H1 (cell line): ENCODE measurements around the gene TMEM198. TPM values are rescaled to one million over a fixed set of nuclear protein-coding genes. Genes with fewer than 3 reads are reported as not detected.

Source experiments
- EP300 ChIP-seq, 2 experiments: IDR thresholded peaks; 1 replicate in 1 of 2; 2 replicates in 1 of 2; pipeline ENCODE4 v1.6.1; 2011 to 2012; ENCODE audit warnings: low read depth in 2 of 2, low read length in 2 of 2, mild to moderate bottlenecking in 2 of 2, borderline replicate concordance in 1 of 2, inconsistent platforms in 1 of 2, moderate library complexity in 1 of 2
- EZH2 ChIP-seq: fragments of 200-600 bp; sonication (generic); IDR thresholded peaks from 2 replicates; pipeline ENCODE4 v1.7.1; 2012; ENCODE audit warnings: low read depth, mild to moderate bottlenecking, moderate library complexity, low read length, inconsistent platforms; ENCODE audit not compliant: severe bottlenecking
- RNF2 ChIP-seq: fragments of 200-900, 300-1000 bp; sonication (generic); IDR thresholded peaks from 2 replicates; pipeline ENCODE4 v1.7.1; 2016; ENCODE audit warnings: borderline replicate concordance, low read depth, mild to moderate bottlenecking, antibody characterized with exemption, low read length; ENCODE audit not compliant: poor library complexity, severe bottlenecking; ENCODE audit errors: missing control alignments
- SIX5 ChIP-seq: IDR thresholded peaks from 2 replicates; pipeline ENCODE4 v1.6.1; 2011; ENCODE audit warnings: mild to moderate bottlenecking, low read depth, low read length
- TCF12 ChIP-seq: IDR thresholded peaks from 2 replicates; pipeline ENCODE4 v1.6.1; 2011; ENCODE audit warnings: low read depth, mild to moderate bottlenecking, low read length
- polyA plus RNA-seq, 7 experiments: library from polyadenylated mRNA; depleted of rRNA in 3 of 7; stranded (reverse) in 5 of 7; unstranded in 2 of 7; fragments of >200 nt in 5 of 7; fragments of 200-250 nt in 2 of 7; gene quantifications; 1 replicate in 5 of 7; 2 replicates in 1 of 7; 4 replicates in 1 of 7; pipeline versions ENCODE4 v1.2.1 to v1.2.3, GENCODE V29; 2011 to 2013; ENCODE audit warnings: missing spikeins in 2 of 7, mixed read lengths in 2 of 7
- total RNA-seq: library from RNA; stranded (reverse); fragmentation: NEBNext Ultra II Directional; extraction: Animal tissue kit (Norgen Biotek cat#: 25700); gene quantifications from 2 replicates; pipeline ENCODE4 v1.2.1, GENCODE V29; 2021
- TF ChIP-seq, protein P1 (sequence below): fragments of 300-600 bp; sonication (generic); IDR thresholded peaks from 2 replicates; pipeline ENCODE4 v1.7.1; 2012; ENCODE audit warnings: low read length, moderate library complexity, mild to moderate bottlenecking, inconsistent platforms; ENCODE audit not compliant: insufficient replicate concordance
- TF ChIP-seq, protein P2 (sequence below): IDR thresholded peaks from 2 replicates; pipeline ENCODE4 v1.6.1; 2012; ENCODE audit warnings: low read length, inconsistent platforms

The TMEM198 gene
- total and polyA plus RNA-seq, 2 of the 8 experiments (the other 6 are each of a cell fraction or from before 2014, with no cell fraction given) = 10.2 to 10.4 TPM

DNA sequence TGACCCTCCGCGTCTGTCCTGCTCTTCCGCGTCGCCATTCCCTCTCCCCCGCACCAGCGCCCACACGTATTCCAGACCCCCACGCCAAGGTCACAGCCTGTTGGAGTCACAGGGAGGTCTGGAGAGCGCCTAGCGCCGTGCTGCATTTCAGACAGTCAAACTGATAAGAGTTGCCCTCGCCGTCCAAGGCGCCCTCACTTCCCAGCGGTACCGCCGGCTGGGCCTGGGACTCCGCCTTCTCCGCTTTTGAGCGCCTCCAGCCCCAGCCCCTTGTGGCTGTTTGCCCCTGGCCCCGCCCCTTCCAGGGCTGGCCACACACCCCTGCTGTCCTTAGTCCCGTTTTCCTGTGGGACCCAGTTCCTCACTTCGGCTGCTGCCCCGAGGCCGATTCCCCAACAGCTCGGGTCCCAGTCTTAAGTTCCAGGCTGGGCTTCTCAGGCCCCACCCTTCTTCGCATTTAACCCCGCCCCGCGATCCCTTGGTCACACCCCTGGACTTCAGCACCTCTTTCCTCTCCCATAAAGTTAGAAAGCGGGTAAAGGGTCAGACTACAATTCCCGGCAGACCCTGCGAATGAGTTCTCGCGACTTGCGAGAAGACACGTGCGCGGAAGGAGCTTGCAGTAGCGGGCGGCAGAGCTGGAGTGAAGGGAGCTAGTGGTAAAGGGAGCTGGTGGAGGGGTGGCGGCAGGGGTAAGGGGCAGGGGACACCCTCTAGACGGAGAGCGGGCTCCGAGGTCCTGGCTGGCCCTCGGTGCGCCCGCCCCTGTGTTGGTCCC, 45.4 kb upstream of the TMEM198 start, which contains the start of gene GMPPA (continued):
- TF ChIP-seq, protein P1, sequence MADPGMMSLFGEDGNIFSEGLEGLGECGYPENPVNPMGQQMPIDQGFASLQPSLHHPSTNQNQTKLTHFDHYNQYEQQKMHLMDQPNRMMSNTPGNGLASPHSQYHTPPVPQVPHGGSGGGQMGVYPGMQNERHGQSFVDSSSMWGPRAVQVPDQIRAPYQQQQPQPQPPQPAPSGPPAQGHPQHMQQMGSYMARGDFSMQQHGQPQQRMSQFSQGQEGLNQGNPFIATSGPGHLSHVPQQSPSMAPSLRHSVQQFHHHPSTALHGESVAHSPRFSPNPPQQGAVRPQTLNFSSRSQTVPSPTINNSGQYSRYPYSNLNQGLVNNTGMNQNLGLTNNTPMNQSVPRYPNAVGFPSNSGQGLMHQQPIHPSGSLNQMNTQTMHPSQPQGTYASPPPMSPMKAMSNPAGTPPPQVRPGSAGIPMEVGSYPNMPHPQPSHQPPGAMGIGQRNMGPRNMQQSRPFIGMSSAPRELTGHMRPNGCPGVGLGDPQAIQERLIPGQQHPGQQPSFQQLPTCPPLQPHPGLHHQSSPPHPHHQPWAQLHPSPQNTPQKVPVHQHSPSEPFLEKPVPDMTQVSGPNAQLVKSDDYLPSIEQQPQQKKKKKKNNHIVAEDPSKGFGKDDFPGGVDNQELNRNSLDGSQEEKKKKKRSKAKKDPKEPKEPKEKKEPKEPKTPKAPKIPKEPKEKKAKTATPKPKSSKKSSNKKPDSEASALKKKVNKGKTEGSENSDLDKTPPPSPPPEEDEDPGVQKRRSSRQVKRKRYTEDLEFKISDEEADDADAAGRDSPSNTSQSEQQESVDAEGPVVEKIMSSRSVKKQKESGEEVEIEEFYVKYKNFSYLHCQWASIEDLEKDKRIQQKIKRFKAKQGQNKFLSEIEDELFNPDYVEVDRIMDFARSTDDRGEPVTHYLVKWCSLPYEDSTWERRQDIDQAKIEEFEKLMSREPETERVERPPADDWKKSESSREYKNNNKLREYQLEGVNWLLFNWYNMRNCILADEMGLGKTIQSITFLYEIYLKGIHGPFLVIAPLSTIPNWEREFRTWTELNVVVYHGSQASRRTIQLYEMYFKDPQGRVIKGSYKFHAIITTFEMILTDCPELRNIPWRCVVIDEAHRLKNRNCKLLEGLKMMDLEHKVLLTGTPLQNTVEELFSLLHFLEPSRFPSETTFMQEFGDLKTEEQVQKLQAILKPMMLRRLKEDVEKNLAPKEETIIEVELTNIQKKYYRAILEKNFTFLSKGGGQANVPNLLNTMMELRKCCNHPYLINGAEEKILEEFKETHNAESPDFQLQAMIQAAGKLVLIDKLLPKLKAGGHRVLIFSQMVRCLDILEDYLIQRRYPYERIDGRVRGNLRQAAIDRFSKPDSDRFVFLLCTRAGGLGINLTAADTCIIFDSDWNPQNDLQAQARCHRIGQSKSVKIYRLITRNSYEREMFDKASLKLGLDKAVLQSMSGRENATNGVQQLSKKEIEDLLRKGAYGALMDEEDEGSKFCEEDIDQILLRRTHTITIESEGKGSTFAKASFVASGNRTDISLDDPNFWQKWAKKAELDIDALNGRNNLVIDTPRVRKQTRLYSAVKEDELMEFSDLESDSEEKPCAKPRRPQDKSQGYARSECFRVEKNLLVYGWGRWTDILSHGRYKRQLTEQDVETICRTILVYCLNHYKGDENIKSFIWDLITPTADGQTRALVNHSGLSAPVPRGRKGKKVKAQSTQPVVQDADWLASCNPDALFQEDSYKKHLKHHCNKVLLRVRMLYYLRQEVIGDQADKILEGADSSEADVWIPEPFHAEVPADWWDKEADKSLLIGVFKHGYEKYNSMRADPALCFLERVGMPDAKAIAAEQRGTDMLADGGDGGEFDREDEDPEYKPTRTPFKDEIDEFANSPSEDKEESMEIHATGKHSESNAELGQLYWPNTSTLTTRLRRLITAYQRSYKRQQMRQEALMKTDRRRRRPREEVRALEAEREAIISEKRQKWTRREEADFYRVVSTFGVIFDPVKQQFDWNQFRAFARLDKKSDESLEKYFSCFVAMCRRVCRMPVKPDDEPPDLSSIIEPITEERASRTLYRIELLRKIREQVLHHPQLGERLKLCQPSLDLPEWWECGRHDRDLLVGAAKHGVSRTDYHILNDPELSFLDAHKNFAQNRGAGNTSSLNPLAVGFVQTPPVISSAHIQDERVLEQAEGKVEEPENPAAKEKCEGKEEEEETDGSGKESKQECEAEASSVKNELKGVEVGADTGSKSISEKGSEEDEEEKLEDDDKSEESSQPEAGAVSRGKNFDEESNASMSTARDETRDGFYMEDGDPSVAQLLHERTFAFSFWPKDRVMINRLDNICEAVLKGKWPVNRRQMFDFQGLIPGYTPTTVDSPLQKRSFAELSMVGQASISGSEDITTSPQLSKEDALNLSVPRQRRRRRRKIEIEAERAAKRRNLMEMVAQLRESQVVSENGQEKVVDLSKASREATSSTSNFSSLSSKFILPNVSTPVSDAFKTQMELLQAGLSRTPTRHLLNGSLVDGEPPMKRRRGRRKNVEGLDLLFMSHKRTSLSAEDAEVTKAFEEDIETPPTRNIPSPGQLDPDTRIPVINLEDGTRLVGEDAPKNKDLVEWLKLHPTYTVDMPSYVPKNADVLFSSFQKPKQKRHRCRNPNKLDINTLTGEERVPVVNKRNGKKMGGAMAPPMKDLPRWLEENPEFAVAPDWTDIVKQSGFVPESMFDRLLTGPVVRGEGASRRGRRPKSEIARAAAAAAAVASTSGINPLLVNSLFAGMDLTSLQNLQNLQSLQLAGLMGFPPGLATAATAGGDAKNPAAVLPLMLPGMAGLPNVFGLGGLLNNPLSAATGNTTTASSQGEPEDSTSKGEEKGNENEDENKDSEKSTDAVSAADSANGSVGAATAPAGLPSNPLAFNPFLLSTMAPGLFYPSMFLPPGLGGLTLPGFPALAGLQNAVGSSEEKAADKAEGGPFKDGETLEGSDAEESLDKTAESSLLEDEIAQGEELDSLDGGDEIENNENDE = no peak
- TF ChIP-seq, protein P2, sequence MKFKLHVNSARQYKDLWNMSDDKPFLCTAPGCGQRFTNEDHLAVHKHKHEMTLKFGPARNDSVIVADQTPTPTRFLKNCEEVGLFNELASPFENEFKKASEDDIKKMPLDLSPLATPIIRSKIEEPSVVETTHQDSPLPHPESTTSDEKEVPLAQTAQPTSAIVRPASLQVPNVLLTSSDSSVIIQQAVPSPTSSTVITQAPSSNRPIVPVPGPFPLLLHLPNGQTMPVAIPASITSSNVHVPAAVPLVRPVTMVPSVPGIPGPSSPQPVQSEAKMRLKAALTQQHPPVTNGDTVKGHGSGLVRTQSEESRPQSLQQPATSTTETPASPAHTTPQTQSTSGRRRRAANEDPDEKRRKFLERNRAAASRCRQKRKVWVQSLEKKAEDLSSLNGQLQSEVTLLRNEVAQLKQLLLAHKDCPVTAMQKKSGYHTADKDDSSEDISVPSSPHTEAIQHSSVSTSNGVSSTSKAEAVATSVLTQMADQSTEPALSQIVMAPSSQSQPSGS = no peak
- TF ChIP-seq EZH2 (no peak), SIX5 (peak; percentile 77), TCF12 (no peak), EP300 (IDR thresholded peaks at IDR 0.05; ENCODE audit: borderline replicate concordance in 1 of 2, low read depth in 2 of 2, low read length in 2 of 2) (no peak), RNF2 (no peak)
